HG03103 (cell line): ENCODE measurements around the gene PANK4.

ENCODE experiments used
- ATAC-seq: cut with Tn5 transposase; IDR thresholded peaks from one replicate; pipeline ENCODE4 v1.9.1; 2021; ENCODE audit warnings: low read depth; ENCODE audit not compliant: unreplicated experiment

Gene PANK4

GRCh38 chr1:2516946-2517345 lies 9.4 kb downstream of the PANK4 start:
- ATAC-seq: no peak

DNA sequence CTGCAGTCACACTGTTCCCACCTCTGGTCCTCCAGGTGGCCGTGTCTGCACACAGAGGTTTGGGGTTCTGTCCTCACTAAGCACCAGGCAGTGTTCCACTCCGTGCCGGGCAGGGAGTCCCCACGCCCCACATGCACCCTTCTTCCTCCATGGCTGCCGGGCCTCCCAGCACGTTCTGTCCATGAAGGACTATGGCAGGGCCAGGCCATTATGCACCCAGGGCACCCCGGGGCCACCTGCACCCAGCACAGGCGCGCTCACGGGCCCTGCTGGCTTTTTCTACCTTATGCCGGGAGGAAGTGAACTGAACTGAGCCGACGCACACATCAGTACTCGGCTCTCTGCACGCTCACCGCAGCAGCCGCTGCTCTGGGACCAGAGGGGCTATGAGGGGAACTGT lies 10.3 kb downstream of the PANK4 start:
- no peak for ATAC-seq

DNA sequence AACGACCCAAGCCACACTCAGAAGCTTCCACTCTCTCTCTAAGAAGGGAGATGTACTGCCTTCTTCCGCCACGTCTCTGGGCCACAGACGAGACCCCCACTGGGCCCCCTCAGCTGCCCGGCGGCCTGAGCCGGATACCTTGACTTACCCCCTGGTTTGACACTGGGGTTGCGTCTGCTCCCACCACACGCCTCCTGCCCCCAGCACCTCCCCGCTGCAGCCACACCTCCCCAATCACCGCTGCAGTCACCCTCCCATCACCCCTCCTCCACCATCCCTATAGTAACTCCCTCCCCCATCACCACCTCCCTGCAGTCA lies 10.7 kb downstream of the PANK4 start:
- no peak for ATAC-seq

DNA sequence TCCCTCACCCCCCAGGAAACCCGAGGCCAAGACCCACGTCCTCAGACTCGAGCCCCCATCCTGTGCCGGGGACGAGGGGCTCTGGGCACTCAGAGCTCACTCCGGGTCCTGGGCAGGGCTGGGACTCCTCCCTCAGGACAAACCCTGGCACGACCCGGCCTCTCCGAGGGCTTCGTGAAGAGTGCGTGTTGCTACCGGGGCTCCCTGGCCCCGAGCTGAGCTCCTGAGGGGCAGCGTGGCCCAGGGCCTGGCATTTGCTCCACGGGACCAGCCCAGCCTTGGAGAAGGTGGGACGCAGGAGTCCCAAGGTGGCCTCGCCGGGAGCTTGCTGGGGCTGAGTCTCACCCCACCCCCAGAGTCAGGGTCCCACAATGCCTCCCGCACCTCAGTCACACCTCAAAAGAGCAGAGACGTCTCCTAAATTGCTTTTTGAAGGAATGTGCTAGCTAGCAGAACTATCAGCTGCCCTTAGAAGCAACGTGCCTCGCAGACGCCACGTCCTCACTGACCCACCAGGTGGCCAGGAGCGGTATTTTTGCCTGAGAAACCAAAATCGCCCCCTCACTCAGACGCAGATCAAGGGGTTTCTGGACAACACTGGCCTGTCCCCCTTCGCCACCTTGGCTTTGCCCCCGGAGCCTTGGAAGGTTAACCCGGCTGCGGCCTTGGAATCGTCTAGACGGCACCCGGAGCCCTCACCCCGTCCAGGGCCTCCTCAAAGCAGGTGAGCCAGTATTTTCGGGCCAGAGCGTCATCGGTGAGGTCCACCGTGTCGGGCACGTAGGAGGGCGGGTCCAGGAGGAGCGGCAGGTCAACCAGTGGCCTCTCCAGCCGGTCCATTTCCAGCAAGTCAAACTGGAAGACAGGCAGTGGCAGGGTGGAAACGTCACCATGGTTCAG lies 11.3 kb downstream of the PANK4 start:
- ATAC-seq: no peak

GRCh38 chr1:2513939-2514652 lies 12.3 kb downstream of the PANK4 start:
- no peak for ATAC-seq

DNA sequence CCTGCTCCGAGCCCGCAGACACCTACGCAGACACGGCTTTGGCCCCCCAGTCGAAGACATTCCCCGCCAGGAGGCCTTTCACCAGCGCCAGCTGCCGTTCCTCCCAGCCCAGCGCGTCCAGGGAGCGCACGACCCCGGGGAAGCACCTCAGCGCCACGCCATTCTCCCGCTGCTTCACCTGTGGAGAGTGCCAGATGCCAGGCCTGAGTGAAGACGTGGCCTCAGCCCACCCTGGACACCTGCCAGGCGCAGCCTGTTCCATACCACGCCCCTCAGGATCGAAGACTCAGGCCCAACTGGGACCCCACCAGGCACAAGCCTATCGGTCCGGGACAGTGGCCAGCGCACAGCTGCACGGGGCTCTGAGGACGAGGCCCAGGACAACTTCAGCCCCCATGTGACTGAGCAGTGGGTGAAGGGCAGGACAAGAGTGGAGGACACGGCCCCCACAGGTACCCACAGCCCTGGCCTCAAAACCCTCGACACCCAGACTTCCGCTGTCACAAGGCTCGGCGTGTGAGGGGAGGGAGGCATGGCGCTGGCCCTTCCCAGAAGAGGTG lies 13.5 kb downstream of the PANK4 start:
- no peak for ATAC-seq

DNA sequence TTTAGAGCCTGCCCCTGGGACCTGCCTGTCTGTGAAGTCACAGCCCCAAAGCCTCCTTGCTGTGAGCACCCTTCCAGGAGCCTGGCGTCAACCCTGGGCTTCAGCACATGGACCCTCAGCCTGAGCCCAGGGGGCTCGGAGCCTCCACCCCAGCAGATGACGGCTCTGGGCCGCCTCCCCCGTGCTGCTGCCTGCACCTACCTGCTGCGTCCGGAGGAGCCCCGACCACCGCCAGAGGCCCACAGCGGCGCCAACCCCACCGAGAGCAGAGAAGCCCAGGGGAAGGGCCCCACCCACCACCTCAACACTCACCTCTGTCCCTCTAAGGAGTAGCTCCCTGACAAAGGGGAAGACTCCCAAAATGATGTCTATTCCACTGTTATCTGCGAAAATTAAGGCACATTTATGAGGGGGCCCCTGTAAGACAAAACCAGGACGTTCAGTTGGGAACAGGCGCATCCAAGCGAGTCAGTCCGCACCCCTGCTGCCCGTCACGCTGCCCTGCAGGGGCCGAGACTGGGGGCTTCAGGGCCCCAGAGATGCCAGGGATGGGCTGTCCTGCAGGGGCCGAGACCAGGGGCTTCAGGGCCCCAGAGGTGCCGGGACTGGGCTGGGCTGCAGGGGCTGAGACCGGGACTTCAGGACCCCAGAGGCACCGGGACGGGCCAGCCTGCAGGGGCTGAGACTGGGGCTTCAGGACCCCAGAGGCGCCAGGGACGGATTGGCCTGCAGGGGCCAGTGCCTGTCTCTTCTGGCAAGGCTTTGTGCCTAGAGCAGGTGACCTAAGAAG lies 15.8 kb downstream of the PANK4 start:
- no peak for ATAC-seq

DNA sequence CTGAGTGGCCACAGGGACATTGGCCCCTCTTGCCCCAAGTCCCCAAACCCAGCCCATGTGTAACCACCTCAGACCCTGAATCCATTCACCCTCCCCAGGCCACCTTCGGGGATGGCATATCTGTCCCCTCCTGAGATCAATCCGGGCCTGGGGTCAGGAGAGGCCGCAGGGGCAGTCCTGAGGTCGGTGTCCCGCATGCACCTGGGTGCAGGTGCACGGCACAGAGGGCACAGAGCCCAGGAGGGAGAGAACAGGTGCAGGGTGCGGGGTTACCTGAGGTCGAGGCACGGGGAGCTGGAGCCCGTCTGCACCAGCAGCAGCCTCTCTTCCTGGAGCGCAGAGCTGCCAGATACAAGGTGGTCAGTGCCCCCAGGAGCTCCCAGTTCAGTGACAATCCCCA lies 16.8 kb downstream of the PANK4 start:
- no peak for ATAC-seq

DNA sequence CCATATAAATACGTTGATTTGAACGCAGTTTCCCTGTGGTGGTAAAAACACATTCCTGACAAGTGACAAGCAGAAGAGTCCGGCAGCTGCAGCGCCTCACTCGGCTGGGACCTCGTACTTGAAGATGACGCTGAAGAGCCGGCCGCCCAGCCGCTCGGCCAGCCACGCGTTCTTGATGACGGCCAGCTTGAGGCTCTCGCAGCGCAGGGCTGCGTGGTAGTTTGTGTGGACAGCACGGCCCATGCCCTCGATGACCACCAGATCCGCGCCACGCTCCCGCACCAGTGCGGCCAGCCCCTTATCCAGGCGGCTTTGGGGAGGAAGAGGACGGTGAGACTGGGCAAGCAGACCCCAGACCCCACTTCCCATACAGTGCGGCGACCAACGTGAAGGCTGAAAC lies 17.6 kb downstream of the PANK4 start:
- no peak for ATAC-seq

- ATAC-seq: no peak
Observed at GRCh38 chr1:2508180-2508579, 18.2 kb downstream of the PANK4 start.

DNA sequence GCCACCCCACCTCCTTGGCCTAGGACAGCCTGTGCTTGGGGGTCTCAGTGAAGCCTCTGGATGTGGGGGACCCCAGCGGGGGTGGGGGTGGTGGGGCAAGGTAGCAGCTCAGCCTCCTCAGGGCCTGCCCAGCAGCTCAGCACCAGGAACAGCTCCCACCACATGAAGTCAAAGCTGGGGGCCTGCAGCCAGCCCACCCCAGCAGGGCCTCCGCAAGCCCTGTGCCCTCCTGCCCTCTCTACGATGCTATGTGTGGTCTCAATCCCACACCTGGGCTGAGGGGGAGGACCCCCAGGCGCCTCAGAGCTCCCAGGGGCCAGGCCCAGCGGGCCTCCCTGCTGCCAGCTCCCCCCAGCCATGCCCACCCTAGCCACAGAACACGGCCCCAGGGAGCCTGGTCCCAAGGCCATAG lies 18.6 kb downstream of the PANK4 start:
- no peak for ATAC-seq

- no peak for ATAC-seq
Observed at GRCh38 chr1:2506901-2507565, 19.4 kb downstream of the PANK4 start.

GRCh38 chr1:2506007-2506860 lies 20.2 kb downstream of the PANK4 start:
- no peak for ATAC-seq

- no peak for ATAC-seq
Observed at GRCh38 chr1:2505461-2505994, 20.9 kb downstream of the PANK4 start.

- no peak for ATAC-seq
Observed at GRCh38 chr1:2504949-2505272, 21.5 kb downstream of the PANK4 start.

- ATAC-seq: no peak
Observed at GRCh38 chr1:2504225-2504948, 22.0 kb downstream of the PANK4 start.

DNA sequence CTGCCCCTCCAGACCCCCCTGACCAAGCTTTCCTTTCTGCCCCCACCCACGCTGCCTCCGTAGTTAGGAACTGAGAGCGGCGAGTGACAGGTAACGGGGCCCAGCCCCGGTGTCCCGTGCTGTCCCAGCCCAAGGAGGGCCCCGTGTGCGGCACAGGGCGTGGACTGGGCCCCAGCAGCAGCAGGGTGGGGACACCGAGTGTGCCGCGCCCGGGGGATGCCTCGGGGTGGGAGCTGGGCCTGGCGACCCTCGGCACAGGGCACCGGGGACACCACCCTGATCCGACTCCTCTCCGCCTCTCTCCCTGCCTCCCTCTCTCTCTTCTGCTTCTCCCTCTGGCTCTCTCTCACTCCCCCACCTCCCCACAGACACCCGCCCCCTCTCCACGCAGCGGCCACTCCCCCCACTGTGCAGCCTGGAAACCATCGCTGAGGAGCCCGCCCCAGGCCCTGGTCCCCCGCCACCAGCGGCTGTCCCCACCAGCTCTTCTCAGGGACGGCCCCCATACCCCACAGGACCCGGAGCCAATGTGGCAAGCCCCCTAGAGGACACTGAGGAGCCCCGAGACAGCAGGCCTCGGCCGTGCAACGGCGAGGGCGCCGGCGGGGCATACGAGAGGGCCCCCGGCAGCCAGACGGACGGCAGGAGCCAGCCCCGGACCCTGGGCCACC lies 22.7 kb downstream of the PANK4 start:
- no peak for ATAC-seq
